Neural cell (in vitro differentiated cells): Measurements from ENCODE around the gene RPTN. TPM values are rescaled to one million over a fixed set of nuclear protein-coding genes. Genes with fewer than 3 reads are reported as not detected.

Experiments
- H2AFZ ChIP-seq: fragments of 200-600, 300-800 bp; sonication (generic), shearing (Covaris generic); 2 replicates; pipeline ENCODE4 v1.6.0; 2014; ENCODE audit warnings: low read depth, mild to moderate bottlenecking, antibody characterized with exemption, low read length, moderate library complexity
- H3F3A ChIP-seq: fragments of 200-600 bp; shearing (Covaris generic); 2 replicates; pipeline ENCODE4 v1.6.1; 2016; ENCODE audit warnings: mild to moderate bottlenecking, moderate library complexity, mixed read lengths, antibody characterized with exemption, low read length; ENCODE audit not compliant: insufficient read depth, poor library complexity, severe bottlenecking
- H3K27ac ChIP-seq: fragments of 200-600, 300-800 bp; sonication (generic), shearing (Covaris generic); 2 replicates; pipeline ENCODE4 v1.5.1; 2014; ENCODE audit warnings: mild to moderate bottlenecking, low read length, moderate library complexity
- H3K27me3 ChIP-seq: fragments of 300-800, 200-600 bp; sonication (generic), shearing (Covaris generic); 2 replicates; pipeline ENCODE4 v1.6.0; 2014; ENCODE audit warnings: mild to moderate bottlenecking, low read depth, low read length, moderate library complexity; ENCODE audit not compliant: insufficient read depth
- H3K36me3 ChIP-seq: fragments of 300-800, 200-600 bp; sonication (generic), shearing (Covaris generic); 2 replicates; pipeline ENCODE4 v1.5.1; 2014; ENCODE audit warnings: mild to moderate bottlenecking, antibody characterized with exemption, low read length, moderate library complexity; ENCODE audit not compliant: insufficient read depth
- H3K4me2 ChIP-seq: fragments of 300-800, 200-600 bp; sonication (generic), shearing (Covaris generic); 2 replicates; pipeline ENCODE4 v1.6.0; 2014; ENCODE audit warnings: mild to moderate bottlenecking, low read length
- H3K4me3 ChIP-seq: fragments of 300-800, 200-600 bp; sonication (generic), shearing (Covaris generic); 2 replicates; pipeline ENCODE4 v1.5.1; 2014; ENCODE audit warnings: mild to moderate bottlenecking, low read length, moderate library complexity
- H3K79me2 ChIP-seq: fragments of 200-600 bp; shearing (Covaris generic); replicated peaks from 2 replicates; pipeline ENCODE4 v1.6.0; 2014; ENCODE audit warnings: mild to moderate bottlenecking, low read length, moderate library complexity; ENCODE audit not compliant: insufficient read depth
- H3K9ac ChIP-seq: fragments of 300-800, 200-600 bp; sonication (generic), shearing (Covaris generic); 2 replicates; pipeline ENCODE4 v1.6.1; 2016; ENCODE audit warnings: mild to moderate bottlenecking, low read length, mixed read lengths
- H3K9me2 ChIP-seq: fragments of 200-600 bp; shearing (Covaris generic); 2 replicates; pipeline ENCODE4 v1.6.1; 2016; ENCODE audit warnings: mild to moderate bottlenecking, low read length, mixed read lengths; ENCODE audit not compliant: insufficient read depth
- H3K9me3 ChIP-seq: fragments of 200-600, 300-800 bp; sonication (generic), shearing (Covaris generic); 2 replicates; pipeline ENCODE4 v1.6.1; 2016; ENCODE audit warnings: mild to moderate bottlenecking, mixed run types, low read length, moderate library complexity, mixed read lengths
- H4K20me1 ChIP-seq: fragments of 200-600 bp; shearing (Covaris generic); 2 replicates; pipeline ENCODE4 v1.6.1; 2016; ENCODE audit warnings: mild to moderate bottlenecking, mixed run types; ENCODE audit not compliant: insufficient read depth
- EP300 ChIP-seq: fragments of 450-650 bp; conservative IDR thresholded peaks from 2 replicates; pipeline ENCODE4 v1.6.1; 2014; ENCODE audit warnings: antibody characterized with exemption, mild to moderate bottlenecking, moderate library complexity; ENCODE audit not compliant: poor library complexity, severe bottlenecking
- EZH2 ChIP-seq: fragments of 200-600, 300-800 bp; shearing (Covaris generic), sonication (generic); IDR thresholded peaks from 2 replicates; pipeline ENCODE4 v1.6.1; 2014; ENCODE audit warnings: antibody characterized with exemption, low read length, borderline replicate concordance, mild to moderate bottlenecking; ENCODE audit not compliant: insufficient read depth, poor library complexity, severe bottlenecking
- MXI1 ChIP-seq: fragments of 450-650 bp; conservative IDR thresholded peaks from 2 replicates; pipeline ENCODE4 v1.6.1; 2014; ENCODE audit warnings: antibody characterized with exemption, mild to moderate bottlenecking; ENCODE audit not compliant: poor library complexity, severe bottlenecking
- POLR2AphosphoS5 ChIP-seq: IDR thresholded peaks from 2 replicates; pipeline ENCODE4 v1.6.1; 2012
- RAD21 ChIP-seq: fragments of 450-650 bp; conservative IDR thresholded peaks from 2 replicates; pipeline ENCODE4 v1.6.1; 2014; ENCODE audit warnings: antibody characterized with exemption, mild to moderate bottlenecking, moderate library complexity
- REST ChIP-seq: IDR thresholded peaks from 2 replicates; pipeline ENCODE4 v1.6.1; 2012; ENCODE audit warnings: borderline replicate concordance
- SMC3 ChIP-seq: fragments of 450-650 bp; conservative IDR thresholded peaks from 2 replicates; pipeline ENCODE4 v1.6.1; 2014; ENCODE audit warnings: antibody characterized with exemption, mild to moderate bottlenecking, moderate library complexity; ENCODE audit not compliant: poor library complexity
- TAF1 ChIP-seq: IDR thresholded peaks from 2 replicates; pipeline ENCODE4 v1.6.1; 2012; ENCODE audit warnings: low read depth
- polyA plus RNA-seq: library from polyadenylated mRNA; depleted of rRNA; stranded (reverse); fragments of >200 nt; gene quantifications from 2 replicates; pipeline ENCODE4 v1.2.3, GENCODE V29; 2014
- TF ChIP-seq, protein P1 (sequence below): fragments of 450-650 bp; IDR thresholded peaks from 2 replicates; pipeline ENCODE4 v1.5.1; 2014; ENCODE audit warnings: antibody characterized with exemption, mild to moderate bottlenecking, moderate library complexity; ENCODE audit not compliant: poor library complexity, severe bottlenecking

Gene RPTN
- polyA plus RNA-seq, 1 donor from 2014 or later: not detected

GRCh38 chr1:152186556-152187285, 27.7 kb upstream of the RPTN start:
- Histone ChIP-seq H3K27ac (no peak overlapping the region), H3K27me3 (no peaks in the 10 kb centered on the region), H3K9ac (no peak overlapping the region), H3K4me2 (no peak overlapping the region), H3K79me2 (no peaks in the 10 kb centered on the region), H3K9me2 (no peaks in the 10 kb centered on the region), H3K36me3 (no peaks in the 10 kb centered on the region), H3F3A (no peaks in the 10 kb centered on the region), H2AFZ (no peak overlapping the region), H4K20me1 (no peaks in the 10 kb centered on the region), H3K9me3 (no peaks in the 10 kb centered on the region), H3K4me3 (no peak overlapping the region)
- no peak for TF ChIP-seq REST
- TF ChIP-seq MXI1: no peak
- no peak for TF ChIP-seq SMC3
- TF ChIP-seq TAF1: no peak
- no peak for TF ChIP-seq RAD21
- TF ChIP-seq, protein P1, sequence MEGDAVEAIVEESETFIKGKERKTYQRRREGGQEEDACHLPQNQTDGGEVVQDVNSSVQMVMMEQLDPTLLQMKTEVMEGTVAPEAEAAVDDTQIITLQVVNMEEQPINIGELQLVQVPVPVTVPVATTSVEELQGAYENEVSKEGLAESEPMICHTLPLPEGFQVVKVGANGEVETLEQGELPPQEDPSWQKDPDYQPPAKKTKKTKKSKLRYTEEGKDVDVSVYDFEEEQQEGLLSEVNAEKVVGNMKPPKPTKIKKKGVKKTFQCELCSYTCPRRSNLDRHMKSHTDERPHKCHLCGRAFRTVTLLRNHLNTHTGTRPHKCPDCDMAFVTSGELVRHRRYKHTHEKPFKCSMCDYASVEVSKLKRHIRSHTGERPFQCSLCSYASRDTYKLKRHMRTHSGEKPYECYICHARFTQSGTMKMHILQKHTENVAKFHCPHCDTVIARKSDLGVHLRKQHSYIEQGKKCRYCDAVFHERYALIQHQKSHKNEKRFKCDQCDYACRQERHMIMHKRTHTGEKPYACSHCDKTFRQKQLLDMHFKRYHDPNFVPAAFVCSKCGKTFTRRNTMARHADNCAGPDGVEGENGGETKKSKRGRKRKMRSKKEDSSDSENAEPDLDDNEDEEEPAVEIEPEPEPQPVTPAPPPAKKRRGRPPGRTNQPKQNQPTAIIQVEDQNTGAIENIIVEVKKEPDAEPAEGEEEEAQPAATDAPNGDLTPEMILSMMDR: no peak
- TF ChIP-seq EZH2: no peak
- no peak for TF ChIP-seq POLR2AphosphoS5
- TF ChIP-seq EP300: no peak

- H3K9me3 ChIP-seq: peaks cover 3% of the 10 kb centered on the region
- H3K27ac ChIP-seq: no peak overlapping the region
- no peaks in the 10 kb centered on the region for H3K36me3 ChIP-seq
- H3K9me2 ChIP-seq: no peaks in the 10 kb centered on the region
- TF ChIP-seq, protein P1: peak; percentile 52
- TF ChIP-seq POLR2AphosphoS5 (no peak), REST (no peak), MXI1 (no peak), SMC3 (peak; percentile 50), RAD21 (peak; percentile 46), EZH2 (no peak), EP300 (no peak), TAF1 (no peak)
- H3F3A ChIP-seq: no peaks in the 10 kb centered on the region
- H3K27me3 ChIP-seq: no peaks in the 10 kb centered on the region
- no peaks in the 10 kb centered on the region for H4K20me1 ChIP-seq
- no peaks in the 10 kb centered on the region for H3K79me2 ChIP-seq
- no peak overlapping the region for H3K4me3 ChIP-seq
- no peak overlapping the region for H3K4me2 ChIP-seq
- H3K9ac ChIP-seq: no peak overlapping the region
- no peak overlapping the region for H2AFZ ChIP-seq
These were observed 26.7 kb upstream of the RPTN start for GRCh38 chr1:152185544-152186391.
